Small intestine (tissue), 7 donors: ENCODE data around the gene TNC. TPM values are rescaled to one million over a fixed set of nuclear protein-coding genes. Genes with fewer than 3 reads are reported as not detected.

Experiments
- DNase-seq, 2 donors: peaks; one replicate each; pipeline versions ENCODE4 v3.0.0 to v3.0.0-alpha.2; 2013
- FAIRE-seq: peaks from 2 replicates; lab custom pipeline; 2012; peaks lifted over from hg19 to GRCh38; lab: Jason Lieb, UNC
- H3K27ac ChIP-seq, 3 donors: one replicate each; pipeline ENCODE4 v1.5.1; 2013; ENCODE audit warnings: low read length in 2 of 3, mild to moderate bottlenecking in 2 of 3, control low read depth in 1 of 3, inconsistent platforms in 1 of 3, low read depth in 1 of 3, moderate library complexity in 1 of 3
- H3K27me3 ChIP-seq, 3 donors: one replicate each; pipeline ENCODE4 v1.6.1; 2013; ENCODE audit warnings: low read length in 3 of 3, inconsistent platforms in 1 of 3; ENCODE audit not compliant: control insufficient read depth in 3 of 3, insufficient read depth in 3 of 3
- H3K36me3 ChIP-seq, 3 donors: one replicate each; pipeline ENCODE4 v1.6.1; 2013; ENCODE audit warnings: low read length in 3 of 3, inconsistent platforms in 1 of 3, low read depth in 1 of 3, mild to moderate bottlenecking in 1 of 3, moderate library complexity in 1 of 3; ENCODE audit not compliant: control insufficient read depth in 3 of 3, insufficient read depth in 2 of 3
- H3K4me1 ChIP-seq, 3 donors: one replicate each; pipeline ENCODE4 v1.6.1; 2013; ENCODE audit warnings: low read length in 2 of 3, inconsistent platforms in 1 of 3, low read depth in 1 of 3, mild to moderate bottlenecking in 1 of 3, moderate library complexity in 1 of 3; ENCODE audit not compliant: control insufficient read depth in 3 of 3, insufficient read depth in 2 of 3
- H3K4me3 ChIP-seq, 3 donors: one replicate each; pipeline ENCODE4 v1.5.1; 2013; ENCODE audit warnings: low read length in 3 of 3, control low read depth in 1 of 3, inconsistent platforms in 1 of 3, low read depth in 1 of 3, mild to moderate bottlenecking in 1 of 3, moderate library complexity in 1 of 3
- H3K9me3 ChIP-seq, 2 donors: one replicate each; pipeline ENCODE4 v1.6.1; 2013; ENCODE audit warnings: low read depth in 1 of 2, low read length in 1 of 2; ENCODE audit not compliant: control insufficient read depth in 2 of 2, insufficient read depth in 1 of 2
- WGBS, 3 donors: extraction: QIAGEN DNeasy Blood & Tissue Kit; methylation state at CpG; one replicate each; pipeline ENCODE4 v1.1.7; 2013; 5-methylcytosine and 5-hydroxymethylcytosine counted together
- polyA plus RNA-seq, 4 donors: library from polyadenylated mRNA; stranded (reverse) in 3 of 4; unstranded in 1 of 4; fragments of 200-250 nt in 3 of 4; fragments of 120-200 nt in 1 of 4; gene quantifications; one replicate each; pipeline versions ENCODE4 v1.2.1 to v1.2.3, GENCODE V29; 2013
- donor health status: healthy with polysubstance abuse.
- donor health status: control.
- donor health status: control.
- donor health status: Bipolar disorder and iron deficiency.
- donor health status: healthy.

TNC gene
- polyA plus RNA-seq, 4 donors, result 0.54 to 19.6 (median 3.9) TPM

DNA sequence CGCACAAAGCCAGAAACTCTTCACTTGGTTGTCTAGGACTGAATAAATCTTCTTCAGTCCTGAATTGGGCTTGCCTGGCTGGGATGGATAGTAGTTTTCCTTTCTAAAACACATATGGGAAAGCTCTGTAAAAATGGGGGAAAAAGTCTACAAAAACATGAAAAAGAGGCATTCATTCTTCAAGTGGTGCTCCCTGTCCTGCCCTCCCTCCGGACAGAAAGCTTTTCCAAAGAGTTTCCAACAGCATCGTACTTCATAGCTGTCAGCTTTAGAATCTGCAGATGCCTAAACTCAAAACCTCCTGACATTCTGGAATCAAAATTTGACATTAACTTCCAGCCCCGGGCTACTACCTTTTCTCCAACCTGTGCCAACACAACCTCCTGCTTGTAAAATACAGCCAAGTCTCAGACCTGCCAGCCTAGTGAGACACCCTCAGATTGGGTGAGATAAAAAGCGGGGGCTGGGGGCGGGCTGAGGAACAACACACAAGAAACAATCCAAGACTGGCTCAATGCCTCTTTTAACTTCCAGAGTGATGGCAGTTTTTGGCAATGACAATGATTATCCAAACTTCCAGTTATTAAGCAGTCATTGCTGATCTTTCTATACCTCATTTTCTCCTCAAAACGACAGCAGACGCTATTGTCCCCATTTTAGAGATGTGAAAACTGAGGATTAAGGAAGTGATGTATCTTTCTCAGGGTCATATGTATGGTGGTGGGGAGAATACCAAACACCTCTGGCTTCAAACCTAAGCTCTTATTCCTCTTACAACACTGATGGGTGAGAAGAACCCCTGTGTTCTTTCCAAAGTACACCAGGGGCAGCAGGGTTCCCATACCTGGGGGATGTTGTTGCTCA, 1.3 kb downstream of the TNC start:
- H3K4me3 ChIP-seq, result peak overlapping the region in 1 of 3 donors; percentile 24
- 70 to 77% (median 74%) methylated on average over 8 of the region's 8 CpGs for WGBS, 3 donors
- DNase-seq (no peak), FAIRE-seq (no peak)
- peaks cover 0 to 7% (median 0%) of the 10 kb centered on the region in 3 donors for H3K4me1 ChIP-seq
- peak overlapping the region in 1 of 3 donors; percentile 57 for H3K27ac ChIP-seq
- H3K36me3 ChIP-seq, result no peaks in the 10 kb centered on the region
- H3K27me3 ChIP-seq, result peaks cover 0 to 29% (median 11%) of the 10 kb centered on the region in 3 donors
- no peaks in the 10 kb centered on the region for H3K9me3 ChIP-seq

DNA sequence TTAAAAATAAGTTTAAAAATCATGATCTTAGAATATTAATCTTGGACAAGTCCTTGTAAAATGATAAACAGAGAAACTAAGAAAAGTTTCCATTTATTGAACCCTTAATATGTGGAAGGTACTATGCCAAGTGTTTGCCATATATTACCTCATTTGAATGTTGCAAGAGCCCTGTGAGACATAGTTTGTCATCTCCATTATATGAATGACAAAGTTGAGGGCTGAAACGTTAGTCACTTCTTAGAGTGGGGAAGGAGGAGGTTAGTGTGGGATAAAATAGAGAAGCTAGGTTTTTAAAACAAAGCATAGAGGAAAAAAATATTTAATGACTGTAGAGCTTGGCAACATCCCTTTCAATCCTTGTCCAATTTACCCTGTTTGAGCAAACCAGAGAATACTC, 2.0 kb downstream of the TNC start:
- Histone ChIP-seq H3K9me3 (no peaks in the 10 kb centered on the region), H3K36me3 (no peaks in the 10 kb centered on the region), H3K4me3 (peak overlapping the region in 1 of 3 donors; percentile 8), H3K27me3 (peaks cover 0 to 28% (median 11%) of the 10 kb centered on the region in 3 donors), H3K4me1 (peaks cover 0 to 7% (median 0%) of the 10 kb centered on the region in 3 donors), H3K27ac (peak overlapping the region in 1 of 3 donors; percentile 52)
- WGBS, 3 donors, result 23 to 48% (median 32%) methylated on average over 1 of the region's 1 CpG
- DNase-seq (no peak), FAIRE-seq (no peak)

DNA sequence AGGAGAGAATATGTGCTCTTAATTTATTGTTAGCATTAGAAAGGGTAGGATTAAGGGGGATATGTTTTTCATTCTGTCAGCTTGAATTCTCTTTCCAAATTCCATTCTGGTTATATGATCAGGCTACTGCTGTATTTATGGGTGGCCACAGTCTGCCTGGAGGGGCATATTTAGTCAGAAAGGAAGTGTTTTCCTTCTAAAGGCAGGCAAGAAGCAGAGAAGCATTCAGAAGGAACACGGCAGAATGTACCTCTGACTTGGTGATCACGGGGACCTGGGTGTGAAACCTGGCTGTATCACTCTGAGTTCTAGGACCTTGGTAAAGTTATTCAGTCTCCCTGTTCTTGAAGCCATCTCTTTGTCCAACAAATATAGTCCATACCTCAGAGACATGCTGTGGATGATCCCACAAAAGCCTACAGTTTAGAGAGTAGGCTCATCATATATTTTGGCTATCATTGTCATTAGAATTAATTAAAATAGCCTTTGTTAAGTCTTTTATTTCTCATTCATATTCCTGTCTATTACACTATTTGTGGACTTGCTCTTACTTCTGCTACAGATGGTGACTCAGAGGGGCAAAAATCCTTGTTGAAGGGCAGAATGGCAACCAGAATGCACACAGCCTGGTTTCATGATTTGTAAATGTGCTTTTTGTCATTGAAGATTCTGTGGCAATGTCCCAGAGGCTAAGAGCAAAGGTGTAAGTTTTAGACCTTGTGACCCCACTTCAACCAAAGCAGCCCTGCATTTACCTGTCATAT, 2.7 kb downstream of the TNC start:
- DNase-seq, result no peak
- Histone ChIP-seq H3K27ac (no peak overlapping the region), H3K4me1 (peaks cover 0 to 7% (median 0%) of the 10 kb centered on the region in 3 donors), H3K9me3 (no peaks in the 10 kb centered on the region), H3K4me3 (no peak overlapping the region), H3K27me3 (peaks cover 0 to 28% (median 11%) of the 10 kb centered on the region in 3 donors), H3K36me3 (no peaks in the 10 kb centered on the region)
- WGBS, 3 donors, result 72 to 81% (median 78%) methylated on average over 2 of the region's 2 CpGs
- no peak for FAIRE-seq

DNA sequence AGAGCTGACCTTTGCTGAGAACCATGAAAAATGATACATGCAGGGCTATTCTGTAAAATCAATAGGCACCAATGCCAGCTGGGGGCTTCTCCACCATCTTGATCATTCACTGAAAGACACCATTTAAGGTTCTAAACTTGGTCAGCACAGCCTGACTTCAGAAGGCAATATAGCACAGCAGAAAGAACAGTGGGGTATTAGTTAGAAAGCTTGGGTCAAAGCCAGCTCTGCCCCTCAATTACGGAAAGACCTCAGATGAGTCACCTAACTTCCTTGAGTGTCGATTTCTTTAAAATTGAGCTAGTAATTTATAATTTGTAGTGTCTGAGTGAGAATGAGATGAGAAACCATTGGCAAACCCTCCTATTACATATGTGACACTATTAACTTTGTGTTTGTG, 3.4 kb downstream of the TNC start:
- Histone ChIP-seq H3K27me3 (peaks cover 0 to 28% (median 11%) of the 10 kb centered on the region in 3 donors), H3K36me3 (no peaks in the 10 kb centered on the region), H3K27ac (no peak overlapping the region), H3K4me3 (no peak overlapping the region), H3K9me3 (no peaks in the 10 kb centered on the region), H3K4me1 (peaks cover 0 to 7% (median 0%) of the 10 kb centered on the region in 3 donors)
- 49 to 63% (median 51%) methylated on average over 2 of the region's 2 CpGs for WGBS, 3 donors
- no peak for FAIRE-seq
- DNase-seq, result no peak

DNA sequence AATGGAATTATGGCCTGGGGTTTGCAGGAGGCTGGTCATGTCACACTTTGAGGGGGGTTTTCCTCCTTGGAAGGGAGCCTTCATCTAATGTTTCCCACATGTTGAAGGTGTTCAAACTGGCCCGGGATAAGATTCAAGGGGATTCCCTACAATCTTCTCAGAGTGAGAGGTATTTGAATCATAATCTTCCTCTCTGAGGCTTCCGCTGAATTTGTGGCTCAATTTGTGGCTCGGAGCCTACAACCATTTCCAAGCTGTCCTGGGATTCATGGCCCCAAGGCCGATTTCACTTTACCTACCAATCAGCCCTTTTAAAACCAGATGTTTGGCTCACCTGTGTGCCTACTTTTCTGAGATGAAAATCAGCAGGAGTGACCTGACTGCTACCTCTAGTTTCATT, 3.9 kb downstream of the TNC start:
- Histone ChIP-seq H3K9me3 (no peaks in the 10 kb centered on the region), H3K27me3 (peaks cover 0 to 28% (median 11%) of the 10 kb centered on the region in 3 donors), H3K36me3 (no peaks in the 10 kb centered on the region), H3K27ac (no peak overlapping the region), H3K4me1 (peaks cover 0 to 7% (median 0%) of the 10 kb centered on the region in 3 donors), H3K4me3 (no peak overlapping the region)
- DNase-seq (no peak), FAIRE-seq (no peak)
- 77 to 86% (median 81%) methylated on average over 4 of the region's 4 CpGs for WGBS, 3 donors

DNA sequence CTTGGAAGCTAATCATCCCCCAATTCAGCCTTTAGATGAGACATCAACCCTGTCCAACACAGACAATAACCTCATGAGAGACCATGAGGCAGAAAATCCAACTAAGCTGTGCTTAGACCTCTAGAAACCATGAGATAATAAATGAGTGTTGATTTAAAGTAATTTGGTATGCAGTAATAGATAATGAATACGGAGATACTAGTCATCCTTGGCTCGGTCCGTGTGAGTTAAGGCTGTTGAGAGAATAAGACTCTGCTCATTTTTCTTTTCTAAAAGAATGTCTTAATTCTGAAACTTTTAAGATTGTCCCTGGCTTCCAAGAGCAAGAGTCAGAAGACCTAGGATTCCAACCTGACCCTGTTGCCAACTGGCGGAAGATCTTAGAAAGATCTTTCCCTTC, 6.1 kb downstream of the TNC start:
- Histone ChIP-seq H3K27ac (no peak overlapping the region), H3K36me3 (no peaks in the 10 kb centered on the region), H3K9me3 (no peaks in the 10 kb centered on the region), H3K4me3 (no peak overlapping the region), H3K27me3 (peaks cover 0 to 9% (median under 1%) of the 10 kb centered on the region in 3 donors), H3K4me1 (no peaks in the 10 kb centered on the region)
- no peak for DNase-seq
- 77 to 92% (median 89%) methylated on average over 4 of the region's 4 CpGs for WGBS, 3 donors
- no peak for FAIRE-seq

DNA sequence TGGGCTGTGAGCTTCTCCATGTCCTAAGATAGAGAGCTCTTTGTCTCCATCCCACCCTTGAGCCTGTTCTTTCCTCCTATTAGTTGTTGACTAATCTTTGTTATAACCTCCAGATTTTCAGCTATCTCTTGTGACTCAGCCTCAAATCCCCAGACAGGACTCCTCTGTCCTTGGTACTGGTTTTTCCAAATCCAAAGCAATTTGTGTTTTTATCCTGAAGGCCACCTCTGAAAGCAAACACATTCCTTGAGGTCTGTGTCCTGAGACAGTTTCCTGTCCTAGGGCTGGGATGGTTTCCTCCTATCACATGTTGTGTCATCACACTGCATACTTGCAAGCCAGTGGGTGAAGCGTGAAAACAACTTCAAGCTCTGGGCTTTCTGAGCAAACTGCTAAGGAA, 8.5 kb downstream of the TNC start:
- Histone ChIP-seq H3K27me3 (no peaks in the 10 kb centered on the region), H3K27ac (no peak overlapping the region), H3K4me1 (no peaks in the 10 kb centered on the region), H3K36me3 (no peaks in the 10 kb centered on the region), H3K4me3 (no peak overlapping the region), H3K9me3 (no peaks in the 10 kb centered on the region)
- DNase-seq, result no peak
- FAIRE-seq, result no peak
- 81 to 88% (median 83%) methylated on average over 1 of the region's 1 CpG for WGBS, 3 donors

DNA sequence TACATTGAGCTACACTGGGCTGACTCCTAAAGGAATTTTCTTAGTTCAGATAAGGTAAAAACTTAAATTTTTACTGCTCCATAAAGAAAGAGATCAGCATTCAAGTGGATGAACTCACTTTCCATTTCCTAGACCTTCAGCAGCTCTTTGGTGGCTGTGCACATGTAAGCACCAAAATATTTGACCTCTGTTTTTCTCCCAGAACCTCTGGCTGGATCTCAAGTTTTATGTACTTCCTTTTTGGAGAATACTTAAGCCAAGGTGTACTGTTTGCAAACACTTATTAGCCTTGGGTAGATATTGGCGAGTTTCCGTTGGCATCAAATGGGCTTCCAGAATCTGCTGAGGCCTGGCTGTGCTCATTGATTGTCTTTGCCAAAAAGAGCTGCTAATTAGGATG, 10.3 kb downstream of the TNC start:
- H3K9me3 ChIP-seq, result no peaks in the 10 kb centered on the region
- no peaks in the 10 kb centered on the region for H3K27me3 ChIP-seq
- H3K4me1 ChIP-seq, result no peaks in the 10 kb centered on the region
- H3K27ac ChIP-seq, result no peak overlapping the region
- H3K36me3 ChIP-seq, result no peaks in the 10 kb centered on the region
- FAIRE-seq, result no peak
- H3K4me3 ChIP-seq, result no peak overlapping the region
- 81 to 93% (median 81%) methylated on average over 2 of the region's 2 CpGs for WGBS, 3 donors
- no peak for DNase-seq
